Neural cell (in vitro differentiated cells): ENCODE measurements around the gene SHISAL1.
"Not testable (repeated sequence)": the region's sequence is repeated elsewhere in the genome, so short reads cannot be mapped to it uniquely, and the experiment has no call there.

Source experiments
- EZH2 ChIP-seq: fragments of 200-600, 300-800 bp; shearing (Covaris generic), sonication (generic); IDR thresholded peaks from 2 replicates; pipeline ENCODE4 v1.6.1; 2014; ENCODE audit warnings: antibody characterized with exemption, low read length, borderline replicate concordance, mild to moderate bottlenecking; ENCODE audit not compliant: insufficient read depth, poor library complexity, severe bottlenecking
- POLR2AphosphoS5 ChIP-seq: IDR thresholded peaks from 2 replicates; pipeline ENCODE4 v1.6.1; 2012

- not testable (repeated sequence) for TF ChIP-seq POLR2AphosphoS5, EZH2
These were observed 71.6 kb downstream of the SHISAL1 start for GRCh38 chr22:44241121-44241520.
